ENCODE data around the gene CDC40.
"Not testable (repeated sequence)": the region's sequence is repeated elsewhere in the genome, so short reads cannot be mapped to it uniquely, and the experiment has no call there.

CDC40 gene

DNA sequence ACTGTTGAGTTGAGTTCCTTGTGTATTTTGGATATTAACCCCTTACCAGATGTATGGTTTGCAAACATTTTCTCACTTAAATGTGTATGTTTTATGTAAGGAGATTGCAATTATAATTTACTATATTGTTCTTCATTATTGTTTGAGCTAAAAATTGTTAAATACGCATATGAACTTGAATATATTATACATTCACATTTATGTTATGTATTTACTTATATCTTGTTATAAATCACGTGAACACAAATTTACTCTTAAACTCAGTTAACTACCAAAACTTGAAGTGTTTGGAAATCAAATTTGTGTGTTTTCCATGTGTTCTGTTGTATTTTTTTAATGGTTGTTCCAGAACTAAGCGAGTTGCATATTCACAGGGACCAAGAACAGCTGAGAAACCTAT, 18.3 kb downstream of the CDC40 start:
- DNase-seq (ENCODE audit: low read depth in 1 of 2, low spot score in 1 of 2): no peak

DNA sequence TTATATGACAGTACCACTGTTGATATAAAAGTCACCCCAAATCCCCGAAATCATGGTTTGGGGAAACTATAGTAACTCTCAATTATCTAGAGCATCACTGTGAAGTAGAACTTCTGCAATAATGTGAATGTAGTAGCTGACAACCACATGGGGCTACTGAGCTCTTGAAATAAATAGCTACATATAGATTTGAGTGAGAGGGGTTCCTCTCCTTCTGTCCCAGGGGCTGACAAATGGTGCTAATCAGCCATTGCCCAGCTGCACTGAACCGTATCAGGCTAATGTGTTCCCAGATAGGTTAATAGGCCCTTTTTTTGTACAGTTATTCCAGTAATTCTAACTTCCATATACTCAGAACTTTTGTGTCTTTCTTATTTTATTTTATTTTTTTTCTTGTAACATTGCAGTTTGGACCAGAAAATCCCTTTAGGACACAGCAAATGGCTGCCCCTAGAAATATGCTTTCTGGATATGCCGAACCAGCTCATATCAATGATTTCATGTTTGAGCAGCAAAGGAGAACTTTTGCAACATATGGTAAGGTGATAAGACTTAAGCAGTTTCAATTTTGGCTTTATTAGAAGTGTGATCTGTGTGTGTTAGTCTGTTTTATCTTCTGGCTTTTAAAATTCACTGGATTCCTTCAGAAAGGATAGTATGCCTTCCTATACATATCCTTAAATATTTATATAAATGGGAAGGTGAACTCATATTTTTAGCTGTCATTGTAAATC, 21.1 kb downstream of the CDC40 start:
- no peak for DNase-seq (ENCODE audit: low read depth in 1 of 2, low spot score in 1 of 2)

DNA sequence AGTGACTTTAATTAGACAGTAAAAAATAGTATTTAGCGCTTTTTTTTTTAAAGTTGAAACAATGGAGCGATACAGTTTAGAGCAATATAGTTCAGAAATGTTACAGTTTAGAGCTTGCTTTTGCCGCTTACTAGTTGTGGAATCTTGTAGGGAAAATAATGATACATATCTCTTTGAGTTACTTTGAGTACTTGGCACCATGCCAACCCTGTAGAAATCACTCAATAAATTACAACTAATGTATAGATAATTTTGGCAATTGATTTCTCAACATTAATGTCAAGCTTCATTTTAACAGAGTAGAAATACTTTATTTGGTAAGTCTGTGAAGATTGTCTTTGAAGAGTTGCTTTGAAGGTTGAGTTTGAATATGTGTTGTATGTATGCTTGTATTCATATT, 27.4 kb downstream of the CDC40 start:
- DNase-seq (ENCODE audit: low read depth in 1 of 2, low spot score in 1 of 2): no peak

DNA sequence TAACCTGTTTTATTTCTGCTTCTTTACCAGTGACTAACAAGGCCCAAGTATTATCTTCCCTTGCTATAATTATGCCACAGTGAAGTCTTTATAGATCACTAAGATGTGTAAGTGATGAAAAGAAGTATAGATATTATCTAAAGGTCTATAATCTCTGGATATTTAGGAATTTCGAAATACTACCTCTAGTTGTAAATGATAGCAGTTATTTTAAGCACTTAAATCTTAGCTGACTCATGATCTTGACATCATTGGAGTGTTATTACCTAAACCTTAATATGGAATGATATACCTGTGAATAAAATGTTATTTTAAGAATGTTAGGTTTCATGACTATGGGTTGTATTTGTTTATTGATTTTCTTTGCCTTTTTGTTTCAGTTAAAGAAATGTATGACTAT, 31.5 kb downstream of the CDC40 start:
- no peak for DNase-seq (ENCODE audit: low read depth in 1 of 2, low spot score in 1 of 2)

DNA sequence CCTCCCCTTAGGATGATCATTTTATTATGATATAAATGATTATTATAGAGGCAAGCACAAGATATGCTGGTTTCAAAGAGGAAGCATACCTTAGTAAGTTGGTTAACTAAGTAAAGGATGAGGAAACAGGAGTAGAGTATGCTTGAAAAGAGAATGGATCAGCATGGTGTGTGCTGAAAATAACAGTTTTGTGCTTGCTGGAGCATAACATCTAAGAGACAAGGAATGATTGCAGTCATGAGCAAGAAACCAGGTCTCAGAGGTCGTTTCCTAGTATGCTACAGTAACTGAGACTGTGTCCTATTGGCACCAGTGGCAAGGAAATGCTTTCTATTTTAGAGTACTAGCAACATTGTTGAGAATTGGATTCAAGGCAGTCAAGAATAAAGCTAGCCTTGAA, 34.1 kb downstream of the CDC40 start:
- DNase-seq (ENCODE audit: low read depth in 1 of 2, low spot score in 1 of 2): no peak

DNA sequence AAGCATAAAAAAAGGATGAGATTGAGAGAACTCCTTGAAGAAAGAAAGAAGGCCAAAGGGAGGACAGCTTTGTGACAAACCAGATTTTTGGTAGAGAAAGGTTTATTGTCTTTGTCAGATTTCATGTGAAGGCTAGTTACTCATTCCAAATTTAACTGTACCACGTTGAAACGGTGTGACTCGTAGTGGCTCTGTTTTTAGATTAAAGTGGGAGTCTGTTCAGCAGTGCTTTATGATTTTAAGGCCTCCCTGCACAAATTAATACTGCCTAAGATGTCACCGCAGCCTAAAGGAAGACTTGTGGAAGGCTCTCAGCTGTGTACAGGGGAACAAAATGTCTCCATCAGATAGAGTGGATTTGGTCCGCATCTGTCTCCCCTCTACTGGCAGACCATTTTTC, 35.9 kb downstream of the CDC40 start:
- no peak for DNase-seq (ENCODE audit: low read depth in 1 of 2, low spot score in 1 of 2)

DNA sequence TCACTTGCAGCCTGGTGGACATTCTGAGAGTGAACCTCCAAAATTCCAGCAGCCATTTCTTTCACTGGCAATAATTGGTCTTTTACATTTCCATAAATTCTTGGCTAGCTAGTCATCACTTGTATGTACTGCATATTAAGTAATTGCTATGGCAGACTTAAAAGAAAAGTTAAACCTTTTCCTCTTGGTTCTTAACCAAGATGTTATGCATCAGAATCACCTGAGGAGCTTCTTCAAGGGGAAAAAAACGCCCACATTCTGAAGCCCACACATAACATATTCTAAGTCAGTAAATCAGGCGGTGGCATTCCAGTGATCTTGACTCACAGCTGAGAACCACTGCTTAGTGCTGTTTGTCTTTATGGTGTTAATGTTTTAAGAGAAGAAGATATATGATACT, 37.0 kb downstream of the CDC40 start:
- no peak for DNase-seq (ENCODE audit: low read depth in 1 of 2, low spot score in 1 of 2)

DNA sequence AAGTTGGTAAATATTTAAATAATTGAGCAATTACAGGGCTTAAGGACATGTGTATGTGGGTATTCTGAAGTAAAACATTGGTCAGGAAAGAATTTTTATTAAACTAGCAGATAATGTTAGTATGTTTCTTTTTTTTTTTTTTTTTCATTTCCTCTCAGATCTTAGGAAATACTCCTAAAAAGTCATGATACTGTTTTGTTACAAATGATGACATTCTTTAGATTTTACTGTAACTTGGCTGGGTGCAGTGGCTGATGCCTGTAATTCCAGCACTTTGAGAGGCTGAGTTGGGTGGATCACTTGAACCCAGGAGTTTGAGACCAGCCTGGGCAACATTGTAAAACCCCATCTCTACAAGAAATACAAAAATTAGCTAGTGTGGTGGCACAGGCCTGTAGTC, 41.5 kb downstream of the CDC40 start:
- DNase-seq (ENCODE audit: low read depth in 1 of 2, low spot score in 1 of 2): no peak

DNA sequence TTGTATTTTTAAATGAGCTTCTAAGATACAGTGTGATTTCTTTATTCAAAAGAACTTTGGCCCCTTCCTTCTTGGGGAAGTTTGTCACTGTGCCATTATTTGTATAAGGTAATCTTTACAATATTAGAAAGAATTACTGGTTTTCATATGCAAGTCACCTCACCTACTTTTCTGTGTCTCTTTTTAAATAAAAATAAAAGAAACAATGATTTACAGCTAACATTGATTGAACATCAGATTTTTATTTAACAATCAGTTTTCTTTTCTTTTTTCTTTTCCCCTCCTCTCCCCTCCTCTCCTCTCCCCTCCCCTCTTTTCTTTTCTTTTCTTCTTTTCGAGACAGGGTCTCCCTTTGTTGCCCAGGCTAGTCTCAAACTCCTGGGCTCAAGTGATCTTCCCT, 46.0 kb downstream of the CDC40 start:
- DNase-seq (ENCODE audit: low read depth in 1 of 2, low spot score in 1 of 2): no peak

DNA sequence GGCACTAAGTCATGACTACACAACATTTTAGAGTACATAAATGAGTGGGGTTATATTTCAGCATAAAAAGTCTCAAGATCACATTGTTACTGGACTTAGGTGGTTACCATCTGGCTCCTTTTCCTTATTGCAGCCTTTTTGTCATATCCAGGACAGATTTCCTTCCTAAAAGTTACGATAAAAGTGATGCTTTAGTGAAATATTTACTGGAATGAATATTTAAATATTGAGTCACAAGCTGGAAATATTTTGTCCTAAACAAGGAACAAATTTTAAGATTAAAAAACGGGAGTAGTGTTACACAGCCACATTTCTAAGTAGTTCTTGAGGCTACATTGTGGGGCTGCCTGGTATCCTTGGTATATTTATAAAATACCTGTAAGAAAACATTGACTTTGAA, 52.2 kb downstream of the CDC40 start:
- DNase-seq (ENCODE audit: low read depth in 1 of 2, low spot score in 1 of 2): no peak

DNA sequence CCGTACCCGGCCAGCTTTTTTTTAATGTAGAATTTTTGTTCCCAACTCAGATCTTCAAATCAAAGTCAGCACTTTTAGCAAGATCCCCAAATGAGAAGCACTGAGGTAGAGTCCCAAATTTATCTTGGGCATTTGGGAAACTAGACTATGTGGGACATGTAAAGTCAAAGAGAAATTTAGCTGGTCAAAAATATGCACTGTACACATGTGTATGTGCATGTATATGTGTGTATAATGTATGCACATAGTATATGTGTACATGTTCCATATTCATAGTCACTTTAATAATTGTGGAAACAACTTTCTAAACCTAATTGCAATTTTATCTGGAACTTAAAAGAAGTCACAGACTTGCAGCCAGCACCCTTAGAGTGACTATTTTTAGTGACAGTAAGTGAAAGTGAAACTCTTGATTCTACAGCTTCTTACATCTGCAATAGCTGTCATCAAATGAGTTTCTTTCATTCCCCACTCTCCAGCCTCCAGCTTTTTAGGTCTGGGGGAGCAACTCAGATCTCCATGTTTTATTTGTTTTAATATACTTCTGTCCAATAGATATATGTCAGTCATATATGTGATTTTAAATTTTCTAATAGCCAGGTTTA, 53.6 kb downstream of the CDC40 start:
- no peak for DNase-seq (ENCODE audit: low read depth in 1 of 2, low spot score in 1 of 2)

DNA sequence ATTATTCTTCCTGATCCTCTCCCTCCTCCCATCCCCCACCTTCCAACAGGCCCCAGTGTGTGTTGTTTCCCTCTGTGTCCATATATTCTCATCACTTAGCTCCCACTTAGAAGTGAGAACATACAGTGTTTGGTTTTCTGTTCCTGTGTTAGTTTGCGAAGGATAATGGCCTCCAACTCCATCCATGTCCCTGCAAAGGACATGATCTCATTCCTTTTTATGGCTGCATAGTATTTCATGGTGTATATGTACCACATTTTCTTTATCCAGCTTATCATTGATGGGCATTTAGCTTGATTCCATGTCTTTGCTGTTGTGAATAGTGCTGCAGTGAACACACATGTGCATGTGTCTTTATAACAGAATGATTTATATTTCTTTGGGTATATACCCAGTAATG, 55.8 kb downstream of the CDC40 start:
- DNase-seq (ENCODE audit: low read depth in 1 of 2, low spot score in 1 of 2): not testable (repeated sequence)

DNA sequence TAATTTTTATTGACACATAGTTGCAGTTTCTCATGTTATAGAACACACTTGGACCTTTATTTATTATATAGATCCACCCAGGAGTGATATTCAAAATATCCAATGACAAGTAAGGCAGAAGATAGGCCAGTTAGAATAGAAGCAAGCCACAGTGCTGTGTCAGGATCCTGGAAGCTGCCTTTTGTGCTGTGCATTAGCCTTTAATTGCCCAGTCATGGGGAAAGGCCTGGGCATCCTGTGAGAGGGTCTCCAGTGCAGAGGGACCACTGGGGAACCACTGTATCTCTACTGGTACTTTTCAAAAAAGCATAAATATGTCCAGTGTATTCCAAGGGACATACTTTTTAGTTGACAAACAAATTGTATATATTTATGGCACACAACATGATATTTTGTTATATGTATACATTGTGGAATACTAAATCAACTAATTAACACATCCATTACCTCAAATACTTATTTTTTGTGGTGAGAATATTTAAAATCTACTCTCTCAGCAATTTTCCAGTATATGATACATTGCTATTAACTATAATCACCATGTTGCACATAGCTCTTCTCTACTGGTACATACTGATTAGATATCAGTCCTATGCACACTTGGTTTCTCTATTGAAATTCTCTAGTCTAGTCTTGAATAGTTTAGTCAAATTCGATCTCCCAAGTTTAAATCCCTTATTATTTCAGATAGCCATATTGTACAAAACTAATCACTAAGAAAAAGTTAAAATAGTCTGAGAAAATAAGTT, 59.5 kb downstream of the CDC40 start:
- no peak for DNase-seq (ENCODE audit: low read depth in 1 of 2, low spot score in 1 of 2)

DNA sequence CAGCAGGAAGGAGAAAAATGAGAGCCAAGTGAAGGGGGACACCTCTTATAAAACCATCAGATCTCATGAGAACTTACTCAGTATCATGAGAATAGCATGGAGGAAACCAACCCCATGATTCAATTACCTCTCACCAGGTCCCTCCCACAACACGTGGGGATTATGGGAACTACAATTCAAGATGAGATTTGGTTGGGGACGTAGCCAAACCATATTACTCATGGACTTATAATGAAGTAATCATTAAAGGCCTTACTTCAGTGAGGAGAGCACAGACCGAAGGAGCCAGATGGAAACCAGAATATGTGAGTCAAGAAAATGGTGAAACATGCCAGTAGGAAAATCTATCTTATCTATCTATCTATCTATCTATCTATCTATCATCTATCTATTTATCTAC, 64.4 kb downstream of the CDC40 start:
- DNase-seq (ENCODE audit: low read depth in 1 of 2, low spot score in 1 of 2): not testable (repeated sequence)

DNA sequence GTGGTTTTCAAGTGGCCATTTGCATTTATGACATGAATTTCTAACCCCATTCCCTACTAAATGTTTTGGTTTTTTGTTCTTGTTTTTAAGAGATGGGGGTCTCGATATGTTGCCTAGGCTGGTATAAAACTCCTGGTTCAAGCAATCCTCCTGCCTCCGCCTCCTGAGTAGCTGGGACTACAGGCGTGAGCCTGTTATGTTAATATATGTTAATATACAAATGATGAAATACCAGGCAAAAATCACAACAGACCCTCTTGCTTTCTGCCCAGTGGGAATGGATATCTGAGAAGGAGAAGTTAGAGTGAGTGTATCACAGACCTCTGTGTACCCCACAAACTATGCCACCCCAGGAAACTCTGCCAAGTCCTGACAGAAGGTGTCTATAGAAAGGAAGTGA, 66.2 kb downstream of the CDC40 start:
- no peak for DNase-seq (ENCODE audit: low read depth in 1 of 2, low spot score in 1 of 2)

DNA sequence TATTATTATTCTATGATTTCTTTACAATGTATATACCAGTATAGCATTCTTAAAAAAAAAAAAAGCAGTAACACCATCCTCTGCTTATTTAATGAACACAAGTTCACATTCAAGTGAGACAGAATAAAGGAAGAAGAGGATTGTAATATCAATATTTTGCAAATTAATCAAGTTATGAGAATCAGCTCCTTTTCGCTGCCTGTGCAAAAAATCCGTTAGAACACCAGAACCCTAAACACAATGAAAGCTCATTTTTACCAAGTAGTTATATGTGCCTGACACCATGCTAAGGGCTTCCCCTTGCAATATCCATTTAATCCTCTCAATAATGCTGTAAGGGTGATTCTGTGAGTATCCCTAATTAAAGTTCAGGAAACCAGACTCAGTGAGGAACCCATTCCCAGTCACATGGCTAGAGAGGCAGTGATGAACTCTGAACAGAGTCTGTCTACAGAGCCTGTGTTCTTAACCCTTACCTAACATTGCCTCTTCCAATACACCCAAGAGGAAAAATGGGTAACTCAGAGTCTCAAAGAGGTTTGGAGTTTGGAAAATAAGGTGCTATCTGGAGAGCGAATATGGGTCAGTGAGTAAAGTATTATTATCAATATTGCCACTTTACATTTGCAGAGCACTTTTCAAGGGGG, 66.8 kb downstream of the CDC40 start:
- DNase-seq (ENCODE audit: low read depth in 1 of 2, low spot score in 1 of 2): no peak

DNA sequence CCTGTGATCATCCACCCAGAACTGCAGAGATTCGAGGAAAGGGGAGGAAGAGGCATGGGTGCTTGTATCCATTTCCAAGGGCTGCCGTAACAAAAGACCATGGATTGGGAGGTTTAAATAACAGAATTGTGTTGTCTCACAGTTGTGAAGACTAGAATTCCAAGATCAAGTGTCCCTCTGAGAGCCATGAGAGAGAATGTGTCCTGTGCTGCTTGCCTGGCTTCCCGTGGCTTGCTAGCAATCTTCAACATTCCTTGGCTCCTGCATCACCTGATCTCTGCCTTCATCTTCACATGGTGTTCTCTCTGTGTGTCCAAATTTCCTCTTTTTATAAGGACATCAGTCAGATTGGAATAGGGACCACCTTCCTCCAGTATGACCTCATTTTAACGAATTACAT, 69.8 kb downstream of the CDC40 start:
- DNase-seq (ENCODE audit: low read depth in 1 of 2, low spot score in 1 of 2): no peak

DNA sequence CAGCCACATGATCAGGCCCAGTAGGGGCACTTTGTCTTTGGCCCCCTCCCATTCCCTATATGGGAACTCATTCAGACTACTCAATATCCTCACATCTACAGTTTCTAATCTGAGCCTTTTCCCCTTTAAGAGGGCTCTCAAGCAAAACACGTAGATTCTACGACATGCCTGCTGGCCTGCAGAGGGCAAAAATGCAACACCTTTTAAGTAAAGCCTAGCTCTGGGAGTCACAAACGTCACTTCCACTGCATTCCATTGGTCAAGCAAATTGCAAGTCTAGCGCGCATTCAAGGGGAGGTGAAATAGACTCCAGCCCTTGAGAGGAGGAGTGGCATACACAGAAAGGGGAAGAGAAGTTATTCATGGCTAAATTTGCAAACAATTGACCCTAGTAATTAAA, 70.6 kb downstream of the CDC40 start:
- no peak for DNase-seq (ENCODE audit: low read depth in 1 of 2, low spot score in 1 of 2)

DNA sequence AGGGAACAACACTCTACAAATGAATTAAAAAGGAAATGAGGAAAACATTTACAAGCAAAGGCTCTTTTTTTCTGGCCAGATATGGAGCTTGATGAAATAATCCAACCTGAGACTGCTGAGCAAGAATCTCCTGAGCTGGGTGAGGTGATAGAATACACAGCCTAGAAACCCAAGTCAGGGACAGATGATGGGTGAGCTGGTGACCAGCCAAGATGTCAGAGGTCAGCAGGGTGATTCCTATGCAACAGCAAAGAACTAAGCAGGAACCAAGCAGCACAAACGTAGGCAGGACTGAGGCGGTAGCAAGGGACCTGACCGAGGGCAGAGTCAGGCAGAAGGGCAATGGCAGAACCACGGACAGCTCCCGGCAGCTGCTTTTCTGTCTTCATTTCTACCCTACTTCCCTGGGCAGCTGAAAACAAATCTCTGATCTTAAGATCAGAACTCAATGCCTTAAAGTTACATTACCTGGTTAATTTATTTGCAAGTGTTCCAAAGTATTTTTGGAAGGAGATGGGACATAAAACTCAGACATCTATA, 75.1 kb downstream of the CDC40 start:
- DNase-seq (ENCODE audit: low read depth in 1 of 2, low spot score in 1 of 2): no peak

DNA sequence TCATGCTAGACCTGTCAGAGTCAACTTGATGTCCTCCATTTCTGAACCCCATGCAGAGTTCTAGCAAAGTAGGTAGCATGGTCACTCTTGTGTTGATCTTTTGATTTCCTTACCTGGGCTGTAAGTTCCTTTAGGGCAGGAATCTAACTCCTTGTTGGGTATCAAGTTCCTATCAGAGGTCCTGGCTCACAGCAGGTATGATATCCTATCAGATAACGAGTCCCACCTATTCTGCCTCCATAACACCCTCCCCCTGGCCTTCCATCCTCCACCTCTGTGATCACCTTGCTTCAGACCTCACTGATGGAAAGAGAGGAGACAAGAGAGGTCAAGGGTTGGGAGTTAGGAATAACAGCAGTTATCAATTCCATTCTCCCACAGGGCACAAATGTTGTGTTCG, 76.1 kb downstream of the CDC40 start:
- no peak for DNase-seq (ENCODE audit: low read depth in 1 of 2, low spot score in 1 of 2)

DNA sequence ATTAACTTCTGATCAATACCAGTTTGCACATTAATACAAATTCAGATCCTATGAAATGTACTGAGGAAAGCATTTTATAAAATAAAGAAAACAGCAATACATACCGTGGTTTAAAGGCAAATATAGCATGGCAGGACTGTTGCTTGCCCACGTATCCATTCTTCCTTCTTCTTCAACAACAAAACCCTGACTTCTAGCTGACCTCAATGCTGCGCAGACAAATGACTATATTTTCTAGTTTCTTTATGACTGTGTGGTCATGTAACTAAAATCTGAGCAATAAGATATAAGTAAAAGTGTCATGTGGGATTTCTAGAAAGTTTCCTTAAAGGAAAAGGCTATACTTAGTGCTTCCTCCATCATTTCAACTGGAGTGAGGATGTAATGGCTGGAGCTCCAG, 85.0 kb downstream of the CDC40 start:
- DNase-seq (ENCODE audit: low read depth in 1 of 2, low spot score in 1 of 2): no peak

DNA sequence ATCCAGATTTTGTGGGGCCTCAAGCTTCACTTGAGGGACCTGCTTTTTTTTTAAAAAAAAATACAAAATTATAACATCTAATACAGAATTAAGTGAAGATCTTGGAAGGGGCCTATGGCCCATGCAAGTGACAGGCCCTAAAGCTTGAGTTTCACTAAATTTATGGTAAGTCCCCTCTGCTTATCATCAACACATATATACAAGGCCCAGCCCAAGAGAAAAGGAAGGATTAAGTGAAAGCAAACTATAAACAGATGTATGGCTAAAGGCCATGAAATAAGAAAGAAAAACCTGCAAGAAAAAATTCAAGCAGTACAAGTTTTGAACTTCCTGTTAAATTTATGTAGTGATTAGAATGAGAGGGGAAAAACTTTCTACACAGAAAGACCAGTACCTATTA, 86.8 kb downstream of the CDC40 start:
- no peak for DNase-seq (ENCODE audit: low read depth in 1 of 2, low spot score in 1 of 2)
